Measurements from ENCODE around the gene TTLL9.
A peak's percentile ranks its signal among the peaks of the same experiment; 100 is the strongest.

Gene TTLL9

DNA sequence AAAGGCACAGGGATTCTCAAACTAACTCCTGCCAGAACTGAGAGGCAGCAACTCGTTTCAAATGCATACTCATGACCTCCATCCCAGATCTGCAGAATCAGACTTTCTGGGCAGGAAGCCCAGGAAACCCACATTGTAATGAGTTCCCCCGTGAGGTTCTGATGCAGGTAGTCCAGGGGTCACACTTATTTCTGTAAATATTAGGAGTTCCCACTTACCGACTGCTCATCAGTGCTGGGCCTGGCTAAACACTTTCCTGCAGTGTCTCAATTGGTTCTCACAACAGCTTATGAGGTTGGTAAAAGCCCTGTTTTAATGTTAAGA lies 11.7 kb upstream of the TTLL9 start:
- DNase-seq (ENCODE audit: low spot score in 2 of 2) = no peak
- Histone ChIP-seq H3K9me3 (no peaks in the 10 kb centered on the region), H3K36me3 (replicated peaks) (no peaks in the 10 kb centered on the region), H3K4me1 (peaks cover 10% of the 10 kb centered on the region), H3K4me3 (no peak overlapping the region), H3K27me3 (ENCODE audit: low read depth) (peaks cover 12% of the 10 kb centered on the region)
- in situ Hi-C loops (cut with MboI; ENCODE audit: low sequenced_read_pairs) = no loop called here

- DNase-seq (ENCODE audit: low spot score in 2 of 2) = no peak
- in situ Hi-C loops (cut with MboI; ENCODE audit: low sequenced_read_pairs) = no loop called here
- H3K27me3 ChIP-seq (ENCODE audit: low read depth) = peaks cover 8% of the 10 kb centered on the region
- no peak overlapping the region for H3K4me3 ChIP-seq
- H3K9me3 ChIP-seq = no peaks in the 10 kb centered on the region
- H3K4me1 ChIP-seq = peaks cover 10% of the 10 kb centered on the region
- no peaks in the 10 kb centered on the region for H3K36me3 ChIP-seq (replicated peaks)
These were observed 11.0 kb upstream of the TTLL9 start for GRCh38 chr20:31859266-31859997.

DNA sequence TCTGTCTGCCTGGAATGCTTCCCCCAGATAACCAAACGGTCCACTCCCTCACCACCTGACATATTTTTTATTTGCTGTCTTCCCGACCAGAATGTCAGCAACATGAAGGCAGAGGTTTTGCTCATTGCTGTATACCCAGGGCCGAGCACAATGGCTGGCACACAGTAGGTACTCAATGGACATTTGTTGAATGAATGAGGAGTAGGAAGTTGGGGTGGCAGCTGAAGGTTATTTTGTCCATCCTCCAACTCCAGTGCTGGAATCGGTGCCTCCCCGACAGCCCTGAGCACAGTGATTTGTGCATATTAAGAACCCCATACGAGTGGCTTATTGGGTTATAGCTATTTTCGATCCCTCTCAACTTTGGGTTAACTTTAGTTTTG lies 10.4 kb upstream of the TTLL9 start:
- no peak for DNase-seq (ENCODE audit: low spot score in 2 of 2)
- Histone ChIP-seq H3K27me3 (ENCODE audit: low read depth) (peaks cover 8% of the 10 kb centered on the region), H3K4me1 (peaks cover 10% of the 10 kb centered on the region), H3K36me3 (replicated peaks) (no peaks in the 10 kb centered on the region), H3K4me3 (no peak overlapping the region), H3K9me3 (no peaks in the 10 kb centered on the region)
- in situ Hi-C loops (cut with MboI; ENCODE audit: low sequenced_read_pairs) = loop anchor here (5.0 kb wide), 1 partner anchor 92 kb away; the partner anchor contains the start of gene PDRG1

GRCh38 chr20:31860390-31861134 lies 9.9 kb upstream of the TTLL9 start:
- in situ Hi-C loops (cut with MboI; ENCODE audit: low sequenced_read_pairs) = loop anchor here (5.0 kb wide), 1 partner anchor 92 kb away; the partner anchor contains the start of gene PDRG1
- Histone ChIP-seq H3K9me3 (no peaks in the 10 kb centered on the region), H3K4me1 (peaks cover 10% of the 10 kb centered on the region), H3K27me3 (ENCODE audit: low read depth) (peaks cover 4% of the 10 kb centered on the region), H3K36me3 (replicated peaks) (no peaks in the 10 kb centered on the region), H3K4me3 (peak overlapping the region; percentile 45)
- peak in 1 of 2 experiments; percentile 20 for DNase-seq (ENCODE audit: low spot score in 2 of 2)

DNA sequence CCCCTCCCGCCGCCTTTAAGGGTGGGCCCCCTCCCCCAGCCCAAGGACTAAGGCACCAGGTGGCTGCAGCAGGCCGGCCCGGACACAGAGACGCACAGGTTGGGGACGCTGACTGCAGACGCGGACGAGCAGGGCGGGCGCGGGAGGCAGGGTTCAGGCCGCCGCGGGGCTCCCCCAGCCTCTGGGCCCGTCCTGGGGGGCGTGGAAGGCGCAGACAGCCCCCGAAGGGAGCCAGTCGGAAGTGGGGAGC lies 9.4 kb upstream of the TTLL9 start:
- Histone ChIP-seq H3K36me3 (replicated peaks) (no peaks in the 10 kb centered on the region), H3K9me3 (no peaks in the 10 kb centered on the region), H3K4me3 (peak overlapping the region; percentile 45), H3K27me3 (ENCODE audit: low read depth) (no peaks in the 10 kb centered on the region; the same call in 1 of the 2 replicates), H3K4me1 (peaks cover 10% of the 10 kb centered on the region)
- peak in 1 of 2 experiments; percentile 74 for DNase-seq (ENCODE audit: low spot score in 2 of 2)
- in situ Hi-C loops (cut with MboI; ENCODE audit: low sequenced_read_pairs) = loop anchor here (5.0 kb wide), 1 partner anchor 91 kb away; the partner anchor contains the start of gene PDRG1

GRCh38 chr20:31861385-31862156 lies 8.9 kb upstream of the TTLL9 start:
- H3K4me1 ChIP-seq = peaks cover 10% of the 10 kb centered on the region
- in situ Hi-C loops (cut with MboI; ENCODE audit: low sequenced_read_pairs) = loop anchor here (5.0 kb wide), 1 partner anchor 91 kb away; the partner anchor contains the start of gene PDRG1

DNA sequence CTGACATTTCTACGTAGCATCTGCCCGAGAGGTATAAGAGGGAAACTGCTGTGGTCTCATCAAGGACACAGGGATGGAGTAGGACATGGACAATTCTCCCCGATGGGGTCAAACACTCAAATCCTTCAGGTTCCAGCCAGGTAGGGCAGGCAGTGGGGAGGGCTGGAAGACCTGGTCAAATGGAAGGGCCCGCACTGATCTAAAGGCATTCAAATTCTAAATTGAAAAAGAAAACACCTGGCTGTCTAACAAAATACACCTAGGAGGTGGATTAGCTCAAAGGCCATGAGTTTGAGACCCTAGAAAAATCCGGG lies 8.3 kb upstream of the TTLL9 start:
- H3K9me3 ChIP-seq = no peaks in the 10 kb centered on the region
- no peak for DNase-seq (ENCODE audit: low spot score in 2 of 2)
- H3K27me3 ChIP-seq (ENCODE audit: low read depth) = no peaks in the 10 kb centered on the region
- in situ Hi-C loops (cut with MboI; ENCODE audit: low sequenced_read_pairs) = loop anchor here (5.0 kb wide), 1 partner anchor 90 kb away; the partner anchor contains the start of gene PDRG1
- peak overlapping the region; percentile 45 for H3K4me3 ChIP-seq
- H3K36me3 ChIP-seq (replicated peaks) = no peaks in the 10 kb centered on the region
- peaks cover 10% of the 10 kb centered on the region for H3K4me1 ChIP-seq

More at GRCh38 chr20:31861385-31862156, 8.9 kb upstream of the TTLL9 start:
- Histone ChIP-seq H3K36me3 (replicated peaks) (no peaks in the 10 kb centered on the region), H3K9me3 (no peaks in the 10 kb centered on the region), H3K4me3 (peak overlapping the region; percentile 45), H3K27me3 (ENCODE audit: low read depth) (no peaks in the 10 kb centered on the region)
- peak; percentile 76 to 88 for DNase-seq (ENCODE audit: low spot score in 2 of 2)

DNA sequence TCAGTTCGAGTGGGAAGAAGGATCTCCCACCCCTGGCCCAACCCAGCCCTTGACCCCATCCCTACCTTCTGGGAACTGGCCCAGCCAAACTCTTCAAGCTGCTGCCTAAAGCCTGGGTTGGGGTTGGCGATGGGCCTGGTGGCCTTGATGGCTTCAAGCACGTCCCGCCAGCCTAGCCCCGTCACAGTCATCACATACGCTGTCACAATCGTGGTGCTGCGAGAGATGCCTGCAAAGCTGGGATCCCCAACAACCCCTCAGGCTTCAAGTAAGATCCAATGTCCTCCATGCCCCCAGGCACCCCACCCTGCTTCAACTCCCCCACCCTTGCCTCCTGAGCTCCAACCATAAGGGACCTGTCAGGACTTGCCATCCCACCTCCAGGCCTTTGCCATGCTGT lies 7.9 kb upstream of the TTLL9 start:
- H3K27me3 ChIP-seq (ENCODE audit: low read depth) = no peaks in the 10 kb centered on the region
- H3K4me1 ChIP-seq = peaks cover 10% of the 10 kb centered on the region
- no peaks in the 10 kb centered on the region for H3K9me3 ChIP-seq
- in situ Hi-C loops (cut with MboI; ENCODE audit: low sequenced_read_pairs) = loop anchor here (5.0 kb wide), 1 partner anchor 90 kb away; the partner anchor contains the start of gene PDRG1
- no peaks in the 10 kb centered on the region for H3K36me3 ChIP-seq (replicated peaks)
- peak in 1 of 2 experiments; percentile 6 for DNase-seq (ENCODE audit: low spot score in 2 of 2)
- no peak overlapping the region for H3K4me3 ChIP-seq

GRCh38 chr20:31863296-31864085 lies 6.9 kb upstream of the TTLL9 start:
- in situ Hi-C loops (cut with MboI; ENCODE audit: low sequenced_read_pairs) = loop anchor here (5.0 kb wide), 1 partner anchor 89 kb away; the partner anchor contains the start of gene PDRG1
- DNase-seq (ENCODE audit: low spot score in 2 of 2) = no peak
- H3K9me3 ChIP-seq = no peaks in the 10 kb centered on the region
- peaks cover 10% of the 10 kb centered on the region for H3K4me1 ChIP-seq
- H3K36me3 ChIP-seq (replicated peaks) = no peaks in the 10 kb centered on the region
- no peak overlapping the region for H3K4me3 ChIP-seq
- H3K27me3 ChIP-seq (ENCODE audit: low read depth) = no peaks in the 10 kb centered on the region

- no peaks in the 10 kb centered on the region for H3K27me3 ChIP-seq (ENCODE audit: low read depth)
- H3K36me3 ChIP-seq (replicated peaks) = no peaks in the 10 kb centered on the region
- H3K4me1 ChIP-seq = peaks cover 14% of the 10 kb centered on the region
- in situ Hi-C loops (cut with MboI; ENCODE audit: low sequenced_read_pairs) = loop anchor here (5.0 kb wide), 1 partner anchor 88 kb away; the partner anchor contains the start of gene PDRG1
- H3K4me3 ChIP-seq = no peak overlapping the region
- no peaks in the 10 kb centered on the region for H3K9me3 ChIP-seq
- DNase-seq (ENCODE audit: low spot score in 2 of 2) = no peak
These were observed 5.7 kb upstream of the TTLL9 start for GRCh38 chr20:31864521-31865400.

- no peaks in the 10 kb centered on the region for H3K9me3 ChIP-seq
- in situ Hi-C loops (cut with MboI; ENCODE audit: low sequenced_read_pairs) = no loop called here
- H3K36me3 ChIP-seq (replicated peaks) = no peaks in the 10 kb centered on the region
- H3K4me3 ChIP-seq = no peak overlapping the region
- H3K27me3 ChIP-seq (ENCODE audit: low read depth) = no peaks in the 10 kb centered on the region
- peaks cover 12% of the 10 kb centered on the region for H3K4me1 ChIP-seq
- no peak for DNase-seq (ENCODE audit: low spot score in 2 of 2)
These were observed 4.2 kb upstream of the TTLL9 start for GRCh38 chr20:31866221-31866620.

GRCh38 chr20:31868853-31869672 lies 1.4 kb upstream of the TTLL9 start:
- Histone ChIP-seq H3K36me3 (replicated peaks) (no peaks in the 10 kb centered on the region), H3K27me3 (ENCODE audit: low read depth) (no peaks in the 10 kb centered on the region), H3K4me3 (peak overlapping the region; percentile 50), H3K9me3 (no peaks in the 10 kb centered on the region), H3K4me1 (peaks cover 6% of the 10 kb centered on the region)
- DNase-seq (ENCODE audit: low spot score in 2 of 2) = no peak
- in situ Hi-C loops (cut with MboI; ENCODE audit: low sequenced_read_pairs) = no loop called here

Measured in HAP-1 (cell line).